ENCODE measurements around the gene DNM1L.

The DNM1L gene

DNA sequence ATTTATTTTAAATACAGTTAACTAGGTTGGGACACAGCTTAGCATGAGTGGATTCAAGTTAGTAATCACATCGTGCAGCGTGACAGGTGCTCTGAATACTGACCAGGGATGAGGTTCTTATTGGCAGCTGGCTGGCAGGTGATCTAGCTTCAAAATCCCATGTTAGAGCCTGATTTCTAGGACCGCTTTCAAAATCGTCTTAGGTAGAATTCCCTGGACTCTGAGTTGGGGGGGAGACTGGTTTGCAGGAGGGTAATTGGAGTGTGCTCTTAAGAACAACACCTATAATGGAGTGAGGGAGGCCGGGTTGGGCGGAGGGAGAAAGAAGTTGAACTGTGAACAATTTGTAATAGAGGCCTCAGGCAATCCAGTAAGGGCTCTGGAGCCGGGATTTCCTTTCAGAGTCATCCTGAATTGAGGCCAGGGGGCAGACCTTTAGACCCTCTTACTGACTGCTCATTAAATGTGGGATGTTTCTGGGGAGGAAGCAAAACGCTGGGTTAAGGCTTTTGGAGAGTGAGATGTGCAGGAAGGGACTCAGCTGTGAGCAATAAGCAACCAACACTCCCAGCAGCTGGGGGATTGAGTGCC lies 77.5 kb downstream of the DNM1L start:
- no peak for DNase-seq (ENCODE audit: low spot score)

GRCh38 chr12:32757157-32757556 lies 78.1 kb downstream of the DNM1L start:
- DNase-seq (ENCODE audit: low spot score), result no peak

DNA sequence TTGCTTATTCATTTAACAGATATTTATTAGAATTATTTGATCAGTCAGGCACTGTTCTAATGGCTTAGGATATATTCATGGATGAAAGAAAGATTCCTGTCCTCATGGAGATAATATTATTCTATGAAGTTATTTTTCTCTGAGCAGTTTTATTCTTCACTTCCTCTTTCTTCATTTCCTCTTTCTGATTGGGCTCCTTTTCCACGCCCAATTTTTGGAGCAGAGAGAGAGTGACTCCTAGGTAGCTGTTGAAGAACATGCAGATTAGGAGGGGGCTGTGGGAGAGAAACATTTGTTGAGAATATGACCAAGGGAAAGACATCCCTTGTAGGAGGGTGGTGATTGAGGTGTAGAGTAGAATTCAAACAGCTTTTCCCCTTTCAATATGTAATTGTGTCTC lies 82.6 kb downstream of the DNM1L start:
- no peak for DNase-seq (ENCODE audit: low spot score)

- no peak for DNase-seq (ENCODE audit: low spot score)
These were observed 86.8 kb downstream of the DNM1L start for GRCh38 chr12:32765906-32766305.

DNA sequence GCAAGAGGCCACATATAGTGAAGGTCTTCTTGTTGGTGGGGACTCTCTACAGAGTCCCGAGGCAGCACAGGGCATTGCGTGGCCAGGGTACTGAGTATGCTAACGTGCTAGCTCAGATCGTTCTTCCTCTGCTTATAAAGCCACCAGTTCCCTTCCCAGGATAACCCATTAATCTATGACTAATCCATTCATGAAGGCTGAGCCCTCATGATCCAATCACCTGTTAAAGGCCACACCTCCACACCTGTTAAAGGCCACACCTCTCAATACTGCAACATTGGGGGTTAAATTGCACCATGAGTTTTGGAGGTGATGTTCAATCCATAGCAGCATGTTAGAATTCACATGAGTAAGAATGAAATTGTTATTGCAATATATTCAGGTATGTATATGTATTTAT lies 89.4 kb downstream of the DNM1L start:
- DNase-seq (ENCODE audit: low spot score), result no peak

DNA sequence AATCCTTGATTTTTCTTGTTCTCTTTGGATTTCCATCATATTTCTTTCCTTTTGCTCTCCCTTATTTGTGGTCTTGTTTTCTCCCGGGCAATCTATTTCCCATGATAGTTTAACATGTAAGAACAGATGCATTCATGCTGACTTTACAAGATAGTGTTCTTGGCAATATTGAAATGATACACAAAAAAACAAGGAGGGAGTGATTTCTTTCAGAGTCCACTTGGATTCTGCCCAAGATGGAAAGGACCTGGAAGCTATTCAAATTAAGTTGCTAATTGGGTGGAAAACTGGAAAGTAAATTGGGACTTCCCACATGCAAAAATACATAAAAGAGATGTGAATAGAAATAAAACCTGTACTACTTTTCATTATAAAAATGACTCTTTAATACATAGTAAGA lies 91.0 kb downstream of the DNM1L start:
- no peak for DNase-seq (ENCODE audit: low spot score)

DNA sequence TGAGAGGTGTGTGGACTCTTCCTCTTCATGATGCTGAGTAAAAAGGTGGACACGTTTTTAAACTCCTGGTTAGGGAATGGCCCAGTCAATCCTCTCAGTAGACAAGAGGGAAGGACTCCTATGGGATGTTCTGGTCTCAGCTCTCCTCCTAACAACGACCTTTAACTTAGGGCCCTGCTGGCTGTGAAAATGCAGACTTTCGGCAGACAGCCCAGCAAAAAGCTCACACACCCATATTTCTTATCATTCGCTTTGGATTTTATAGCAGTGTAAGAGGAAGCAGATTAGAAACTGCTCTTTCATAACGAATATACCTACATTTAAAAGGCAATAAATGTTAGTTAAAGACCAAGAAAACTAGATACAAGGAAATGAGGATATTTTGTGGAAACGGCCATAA lies 94.6 kb downstream of the DNM1L start:
- no peak for DNase-seq (ENCODE audit: low spot score)

DNA sequence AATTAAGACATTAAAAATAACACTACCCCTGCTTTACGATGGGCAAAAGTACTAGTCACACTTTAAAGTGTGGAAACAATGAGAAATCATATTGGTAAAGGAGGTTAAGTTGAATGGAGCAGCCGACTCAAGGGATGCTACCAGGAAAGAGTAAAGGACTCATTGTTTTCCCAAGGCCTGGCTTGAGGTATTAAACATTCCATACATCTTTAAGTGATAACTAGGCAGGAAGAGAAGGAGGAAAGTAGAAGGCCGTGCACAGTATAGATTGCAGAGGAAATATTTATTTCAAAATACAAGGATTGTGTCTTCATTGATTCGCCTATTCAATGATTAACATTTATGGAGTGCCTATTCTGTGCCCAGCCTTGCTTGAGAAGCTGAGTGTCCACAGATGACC lies 97.2 kb downstream of the DNM1L start:
- no peak for DNase-seq (ENCODE audit: low spot score)

DNA sequence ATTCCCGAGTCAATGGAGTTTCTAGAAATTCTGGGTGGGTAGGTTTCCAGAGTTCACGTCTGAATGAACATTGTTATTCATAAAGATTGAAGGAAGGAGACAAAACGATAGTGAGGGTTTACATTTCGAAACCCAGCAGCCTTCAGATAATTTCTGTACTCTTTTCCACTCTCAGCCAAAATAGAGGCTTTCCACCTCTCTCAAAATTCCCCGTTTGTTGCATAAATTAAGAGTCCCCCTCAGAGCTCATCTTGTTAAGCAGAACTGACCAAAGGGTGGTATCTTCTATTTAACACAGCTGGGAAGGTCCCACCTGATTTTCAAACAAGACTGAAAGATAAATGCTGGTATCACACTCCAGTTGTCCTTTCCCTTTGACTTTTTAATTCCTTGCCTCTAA lies 98.1 kb downstream of the DNM1L start:
- DNase-seq (ENCODE audit: low spot score), result no peak

DNA sequence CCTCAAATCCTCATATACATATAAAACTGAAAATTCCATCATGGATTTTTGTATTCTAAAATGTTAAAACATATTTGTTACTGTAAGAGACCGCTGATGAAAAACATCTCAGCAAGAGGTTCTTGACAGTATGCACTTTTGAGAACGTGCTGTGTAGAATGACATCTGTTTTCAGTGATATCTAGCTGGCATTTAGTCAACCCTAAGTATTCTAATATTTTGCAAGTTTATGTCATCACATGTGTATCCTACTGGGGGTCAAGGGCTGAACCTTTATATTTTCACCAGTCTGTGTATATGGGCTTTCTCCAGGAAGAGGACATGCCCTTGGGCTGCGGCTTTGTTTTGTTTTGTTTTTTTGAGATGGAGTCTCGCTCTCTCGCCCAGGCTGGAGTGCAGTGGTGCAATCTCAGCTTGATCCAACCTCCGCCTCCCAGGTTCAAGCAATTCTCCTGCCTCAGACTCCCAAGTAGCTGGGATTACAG lies 98.6 kb downstream of the DNM1L start:
- no peak for DNase-seq (ENCODE audit: low spot score)

DNA sequence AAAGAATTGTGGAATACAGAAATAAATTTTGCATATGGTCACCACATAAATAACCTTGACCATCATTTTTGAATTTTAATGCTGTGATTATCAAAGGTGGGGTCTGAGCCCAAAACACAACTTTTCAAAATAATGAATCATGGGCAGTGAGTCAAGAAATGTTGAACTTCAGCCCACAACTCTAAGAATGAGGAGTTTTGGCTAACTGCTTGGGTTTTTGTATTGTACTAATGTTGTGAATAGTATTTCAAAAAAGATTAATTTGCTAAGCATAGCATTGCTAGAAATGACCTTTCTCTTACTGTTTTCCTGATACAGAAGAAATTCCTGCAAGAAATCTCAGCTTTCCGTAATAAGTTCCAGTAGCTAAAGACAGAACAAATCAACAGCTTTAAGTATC lies 101.0 kb downstream of the DNM1L start:
- no peak for DNase-seq (ENCODE audit: low spot score)

GRCh38 chr12:32783029-32783428 lies 103.9 kb downstream of the DNM1L start:
- no peak for DNase-seq (ENCODE audit: low spot score)

DNA sequence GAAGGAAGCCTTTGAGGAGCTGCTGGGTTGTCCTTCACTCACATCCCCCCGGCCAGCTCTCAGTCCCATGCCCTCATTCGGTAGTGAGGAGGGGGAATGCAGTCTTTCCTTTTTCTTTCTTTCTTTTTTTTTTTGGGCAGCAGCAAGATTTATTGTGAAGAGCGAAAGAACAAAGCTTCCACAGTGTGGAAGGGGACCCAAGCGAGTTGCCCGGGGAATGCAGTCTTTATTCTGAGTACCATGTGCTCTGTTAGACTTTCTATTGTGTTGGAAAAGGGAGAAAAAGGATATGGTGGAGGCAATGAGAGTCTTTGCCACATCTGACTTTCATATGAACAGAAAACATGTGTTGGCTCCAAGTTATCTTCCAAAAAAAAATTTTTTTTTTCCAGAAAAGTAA lies 106.5 kb downstream of the DNM1L start:
- DNase-seq (ENCODE audit: low spot score), result no peak

DNA sequence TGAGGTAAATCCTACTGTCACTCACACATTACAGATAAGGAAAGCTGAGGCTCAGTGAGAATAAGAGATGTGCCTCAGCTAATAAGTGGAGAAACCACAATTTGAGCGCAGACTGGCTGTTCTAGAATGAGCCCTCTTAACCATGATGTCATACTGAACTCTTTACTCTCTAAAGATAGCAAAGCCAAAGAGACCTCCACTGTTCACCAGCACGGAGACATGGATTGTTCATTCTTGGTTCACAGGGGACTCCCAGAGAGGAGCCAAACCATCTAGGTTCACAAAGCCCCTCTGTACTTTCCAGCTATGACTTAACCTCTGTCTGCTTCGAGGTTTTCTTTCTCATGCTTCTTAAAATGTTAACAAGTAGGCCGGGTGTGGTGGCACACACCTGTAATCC lies 109.3 kb downstream of the DNM1L start:
- no peak for DNase-seq (ENCODE audit: low spot score)

DNA sequence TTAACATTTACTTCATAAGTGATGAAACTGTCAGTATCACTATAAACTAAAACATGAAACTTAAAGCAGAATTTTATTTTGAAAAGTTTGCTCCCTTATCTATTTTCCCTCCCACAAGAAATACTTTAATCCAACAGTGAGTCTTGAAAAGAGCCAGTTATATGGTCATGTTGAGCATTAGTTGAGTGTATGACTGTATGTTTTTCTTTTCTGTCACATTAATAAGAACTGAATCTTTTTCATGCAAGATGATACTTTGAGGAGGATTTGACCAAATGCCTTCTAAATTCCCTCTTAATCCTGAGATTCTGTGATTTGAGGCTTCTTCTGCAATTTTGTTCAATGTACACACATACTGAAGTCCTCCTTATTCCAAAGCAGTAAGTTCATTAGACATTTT lies 110.3 kb downstream of the DNM1L start:
- no peak for DNase-seq (ENCODE audit: low spot score)

DNA sequence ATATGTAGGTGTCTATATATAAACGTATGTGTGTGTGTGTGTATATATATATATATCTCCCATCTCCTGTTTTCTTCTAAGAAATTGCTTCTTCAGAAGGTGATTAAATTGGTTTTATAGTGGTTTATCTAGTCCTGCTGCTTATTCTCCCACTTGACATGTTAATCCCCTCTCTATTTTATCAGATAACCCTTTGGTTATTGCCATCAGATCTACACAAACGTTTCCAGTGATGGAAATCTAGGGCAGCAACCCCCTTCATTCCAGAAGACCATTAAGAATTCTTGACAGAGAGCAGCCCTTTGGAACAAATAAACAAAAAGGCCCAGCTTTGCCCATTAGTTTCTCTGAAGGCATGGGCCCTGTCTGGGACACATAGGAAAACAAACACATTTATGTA lies 110.8 kb downstream of the DNM1L start:
- no peak for DNase-seq (ENCODE audit: low spot score)

GRCh38 chr12:32794281-32794680 lies 115.2 kb downstream of the DNM1L start:
- DNase-seq (ENCODE audit: low spot score), result no peak

All from Ammon's horn (tissue), 1 donor.